ENCODE results near the gene FLYWCH2. TPM values are rescaled to one million over a fixed set of nuclear protein-coding genes. Genes with fewer than 3 reads are reported as not detected.

FLYWCH2 gene
- total and polyA plus RNA-seq, 9 of the 15 experiments (the other 6 are each of a cell fraction or from before 2014, with no cell fraction given) = 0.70 to 55.5 (median 7.6) TPM

- ATAC-seq (peak; percentile 96), DNase-seq (ENCODE audit: extremely low read depth in 1 of 4, low spot score in 3 of 4) (peak; percentile 93 to 99 (median 94)), FAIRE-seq (peak; percentile 96)
- H3K9me3 ChIP-seq (replicated peaks; ENCODE audit: control insufficient read depth, insufficient read depth, low read depth, low read length) = no peaks in the 10 kb centered on the region
- under 1% methylated on average over 44 of the region's 85 CpGs for WGBS (ENCODE audit: insufficient coverage, low coverage, missing lambda C conversion rate)
- peak within 1 kb of the TSS; percentile 76 for H3K27ac ChIP-seq (ENCODE audit: extremely low read depth, low read depth, low read length)
- intact Hi-C loops (cut with micrococcal nuclease) = no loop called here
- ChIA-PET POLR2A (interaction anchor here (0.6 to 1.4 kb wide), 11 partner anchors 15 to 655 kb away, joined by 3 to 5 read pairs (median 3); partner anchors contain the start of gene FLYWCH2), CTCF (ENCODE audit: low intra/inter-chr PET ratio) (no interaction called here)
- peak within 1 kb of the TSS; percentile 85 for H2AFZ ChIP-seq (ENCODE audit: low read depth, low read length)
- BruUV-seq (replicated peaks) = no TSS peak
- no peaks in the 10 kb centered on the region for H4K20me1 ChIP-seq (replicated peaks; ENCODE audit: control insufficient read depth, insufficient read depth, low read length)
- no peaks in the 10 kb centered on the region for H3K9me1 ChIP-seq (ENCODE audit: control insufficient read depth, insufficient read depth, low read length)
- peaks cover 19% of the 10 kb centered on the region; the same call in 2 of the 3 replicates for H3K36me3 ChIP-seq (ENCODE audit: control insufficient read depth, insufficient read depth, low read length)
- peak within 1 kb of the TSS; percentile 66 to 93 for H3K9ac ChIP-seq (ENCODE audit: insufficient read depth in 1 of 2, low read depth in 2 of 2, low read length in 2 of 2)
- peaks cover 16% of the 10 kb centered on the region for H3K79me2 ChIP-seq (ENCODE audit: control insufficient read depth, insufficient read depth, low read length)
- no peaks in the 10 kb centered on the region for H3K27me3 ChIP-seq (ENCODE audit: control insufficient read depth in 2 of 2, insufficient read depth in 2 of 2, low read length in 2 of 2)
- peak within 1 kb of the TSS; percentile 57 for H3K4me3 ChIP-seq
- peak within 1 kb of the TSS; percentile 91 for H3K4me2 ChIP-seq (ENCODE audit: insufficient read depth, low read length)
- in situ Hi-C loops (cut with MboI) = loop anchor here (5.0 kb wide), 1 partner anchor 39 kb away; no protein-coding TSS in a partner anchor
- H3K4me1 ChIP-seq (replicated peaks in 1 of 2; ENCODE audit: control insufficient read depth in 2 of 2, insufficient read depth in 2 of 2, low read length in 2 of 2) = peaks cover 20 to 38% of the 10 kb centered on the region in 2 experiments
- TF ChIP-seq FOS (IDR thresholded peaks at IDR 0.05; ENCODE audit: extremely low read depth, insufficient read length) (no peak), ETS2 (tag; IDR thresholded peaks at IDR 0.05; ENCODE audit: borderline replicate concordance, poor library complexity, severe bottlenecking) (no peak), MECOM (CRISPR knock-in tag; IDR thresholded peaks at IDR 0.05) (no peak), ZNF184 (CRISPR knock-in tag; IDR thresholded peaks at IDR 0.05) (no peak), MYC (IDR thresholded peaks at IDR 0.05; ENCODE audit: low read depth, low read length) (peak; percentile 79), MYC (CRISPR knock-in tag; IDR thresholded peaks at IDR 0.05; ENCODE audit: borderline replicate concordance, low read depth) (no peak), TRIM24 (IDR thresholded peaks at IDR 0.05) (no peak), ZNF197 (CRISPR knock-in tag; IDR thresholded peaks at IDR 0.05; ENCODE audit: low read depth) (peak; percentile 95), ZKSCAN8 (CRISPR knock-in tag; IDR thresholded peaks at IDR 0.05) (peak; percentile 57; the same call in 1 of the 2 replicates), RFX1 (IDR thresholded peaks at IDR 0.05) (no peak), KDM5B (IDR thresholded peaks at IDR 0.05; ENCODE audit: insufficient replicate concordance, low read depth, low read length) (peak; percentile 46), FOXM1 (IDR thresholded peaks at IDR 0.05; ENCODE audit: low read depth) (peak; percentile 54; the same call in 1 of the 2 replicates), FOXM1 (CRISPR knock-in tag; IDR thresholded peaks at IDR 0.05; ENCODE audit: low read depth) (0 out of 2 replicates have a peak, but pooled peaks have one; percentile 91), ZNF766 (CRISPR knock-in tag; conservative IDR thresholded peaks at IDR 0.05) (peak; percentile 98), BMI1 (IDR thresholded peaks at IDR 0.05; ENCODE audit: low read length) (no peak)
- TF ChIP-seq, protein P1, sequence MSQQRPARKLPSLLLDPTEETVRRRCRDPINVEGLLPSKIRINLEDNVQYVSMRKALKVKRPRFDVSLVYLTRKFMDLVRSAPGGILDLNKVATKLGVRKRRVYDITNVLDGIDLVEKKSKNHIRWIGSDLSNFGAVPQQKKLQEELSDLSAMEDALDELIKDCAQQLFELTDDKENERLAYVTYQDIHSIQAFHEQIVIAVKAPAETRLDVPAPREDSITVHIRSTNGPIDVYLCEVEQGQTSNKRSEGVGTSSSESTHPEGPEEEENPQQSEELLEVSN (IDR thresholded peaks at IDR 0.05; ENCODE audit: borderline replicate concordance in 1 of 2, extremely low read depth in 1 of 2, insufficient read depth in 1 of 2, insufficient read length in 1 of 2, low read depth in 1 of 2, low read length in 1 of 2, poor library complexity in 1 of 2, severe bottlenecking in 1 of 2) = peak in 1 of 2 experiments; percentile 45
- TF ChIP-seq, protein P2, sequence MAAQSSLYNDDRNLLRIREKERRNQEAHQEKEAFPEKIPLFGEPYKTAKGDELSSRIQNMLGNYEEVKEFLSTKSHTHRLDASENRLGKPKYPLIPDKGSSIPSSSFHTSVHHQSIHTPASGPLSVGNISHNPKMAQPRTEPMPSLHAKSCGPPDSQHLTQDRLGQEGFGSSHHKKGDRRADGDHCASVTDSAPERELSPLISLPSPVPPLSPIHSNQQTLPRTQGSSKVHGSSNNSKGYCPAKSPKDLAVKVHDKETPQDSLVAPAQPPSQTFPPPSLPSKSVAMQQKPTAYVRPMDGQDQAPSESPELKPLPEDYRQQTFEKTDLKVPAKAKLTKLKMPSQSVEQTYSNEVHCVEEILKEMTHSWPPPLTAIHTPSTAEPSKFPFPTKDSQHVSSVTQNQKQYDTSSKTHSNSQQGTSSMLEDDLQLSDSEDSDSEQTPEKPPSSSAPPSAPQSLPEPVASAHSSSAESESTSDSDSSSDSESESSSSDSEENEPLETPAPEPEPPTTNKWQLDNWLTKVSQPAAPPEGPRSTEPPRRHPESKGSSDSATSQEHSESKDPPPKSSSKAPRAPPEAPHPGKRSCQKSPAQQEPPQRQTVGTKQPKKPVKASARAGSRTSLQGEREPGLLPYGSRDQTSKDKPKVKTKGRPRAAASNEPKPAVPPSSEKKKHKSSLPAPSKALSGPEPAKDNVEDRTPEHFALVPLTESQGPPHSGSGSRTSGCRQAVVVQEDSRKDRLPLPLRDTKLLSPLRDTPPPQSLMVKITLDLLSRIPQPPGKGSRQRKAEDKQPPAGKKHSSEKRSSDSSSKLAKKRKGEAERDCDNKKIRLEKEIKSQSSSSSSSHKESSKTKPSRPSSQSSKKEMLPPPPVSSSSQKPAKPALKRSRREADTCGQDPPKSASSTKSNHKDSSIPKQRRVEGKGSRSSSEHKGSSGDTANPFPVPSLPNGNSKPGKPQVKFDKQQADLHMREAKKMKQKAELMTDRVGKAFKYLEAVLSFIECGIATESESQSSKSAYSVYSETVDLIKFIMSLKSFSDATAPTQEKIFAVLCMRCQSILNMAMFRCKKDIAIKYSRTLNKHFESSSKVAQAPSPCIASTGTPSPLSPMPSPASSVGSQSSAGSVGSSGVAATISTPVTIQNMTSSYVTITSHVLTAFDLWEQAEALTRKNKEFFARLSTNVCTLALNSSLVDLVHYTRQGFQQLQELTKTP (IDR thresholded peaks at IDR 0.05; ENCODE audit: low read depth in 1 of 2, partially characterized antibody in 2 of 2) = no peak
Observed at GRCh38 chr16:2911638-2912329, 28.8 kb downstream of the FLYWCH2 start, which contains the start of gene FLYWCH1. Gene FLYWCH1 (plus strand): TSS chr16:2911931. CDS start chr16:2929686, 17,755 bp downstream.
